ENCODE measurements around the gene PLD6.

The PLD6 gene

DNA sequence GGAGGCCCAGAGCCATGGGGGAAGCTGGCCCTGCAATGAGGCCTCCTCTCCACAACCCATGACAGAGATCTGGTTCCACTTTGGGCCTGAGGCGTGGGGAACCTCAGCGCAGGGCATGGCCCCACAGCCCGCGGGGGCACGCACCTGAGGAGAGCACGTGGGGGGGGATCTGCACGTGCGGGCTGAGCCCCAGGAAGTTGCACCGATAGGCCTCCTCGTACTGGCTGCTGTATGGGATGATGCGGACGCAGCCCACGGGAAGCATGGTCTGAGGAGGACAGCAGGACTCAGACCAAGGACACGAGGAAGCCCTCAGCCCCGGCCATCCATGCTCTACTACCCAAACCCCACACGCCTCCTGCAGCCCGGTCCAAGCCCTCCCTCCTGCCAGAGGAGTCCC, 10.1 kb upstream of the PLD6 start:
- DNase-seq (ENCODE audit: extremely low read depth, low read depth) = no peak
- TF ChIP-seq, protein P1, sequence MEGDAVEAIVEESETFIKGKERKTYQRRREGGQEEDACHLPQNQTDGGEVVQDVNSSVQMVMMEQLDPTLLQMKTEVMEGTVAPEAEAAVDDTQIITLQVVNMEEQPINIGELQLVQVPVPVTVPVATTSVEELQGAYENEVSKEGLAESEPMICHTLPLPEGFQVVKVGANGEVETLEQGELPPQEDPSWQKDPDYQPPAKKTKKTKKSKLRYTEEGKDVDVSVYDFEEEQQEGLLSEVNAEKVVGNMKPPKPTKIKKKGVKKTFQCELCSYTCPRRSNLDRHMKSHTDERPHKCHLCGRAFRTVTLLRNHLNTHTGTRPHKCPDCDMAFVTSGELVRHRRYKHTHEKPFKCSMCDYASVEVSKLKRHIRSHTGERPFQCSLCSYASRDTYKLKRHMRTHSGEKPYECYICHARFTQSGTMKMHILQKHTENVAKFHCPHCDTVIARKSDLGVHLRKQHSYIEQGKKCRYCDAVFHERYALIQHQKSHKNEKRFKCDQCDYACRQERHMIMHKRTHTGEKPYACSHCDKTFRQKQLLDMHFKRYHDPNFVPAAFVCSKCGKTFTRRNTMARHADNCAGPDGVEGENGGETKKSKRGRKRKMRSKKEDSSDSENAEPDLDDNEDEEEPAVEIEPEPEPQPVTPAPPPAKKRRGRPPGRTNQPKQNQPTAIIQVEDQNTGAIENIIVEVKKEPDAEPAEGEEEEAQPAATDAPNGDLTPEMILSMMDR (IDR thresholded peaks at IDR 0.05; ENCODE audit: low read depth, low read length) = no peak

DNA sequence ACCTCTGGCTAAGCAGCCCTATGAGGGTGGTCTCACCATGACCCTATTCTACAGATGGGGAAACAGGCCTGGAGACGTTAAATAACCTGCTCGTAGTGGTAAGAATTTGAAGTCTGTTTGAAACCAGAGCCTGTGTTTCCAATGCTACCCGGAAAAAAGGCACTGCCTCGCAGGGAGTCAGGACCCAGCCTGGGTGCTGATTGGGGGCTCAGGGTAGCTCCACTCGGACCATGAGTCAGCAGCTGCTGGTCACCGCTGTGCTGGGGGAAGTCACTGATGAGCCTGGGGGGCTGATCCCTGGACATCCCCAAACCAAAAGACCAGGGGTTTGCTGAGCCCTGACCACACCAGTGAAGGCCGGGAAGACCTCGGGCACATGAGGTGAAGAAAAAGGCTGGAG, 9.4 kb upstream of the PLD6 start:
- DNase-seq (ENCODE audit: extremely low read depth, low read depth) = no peak
- TF ChIP-seq, protein P1 (IDR thresholded peaks at IDR 0.05; ENCODE audit: low read depth, low read length) = no peak

DNA sequence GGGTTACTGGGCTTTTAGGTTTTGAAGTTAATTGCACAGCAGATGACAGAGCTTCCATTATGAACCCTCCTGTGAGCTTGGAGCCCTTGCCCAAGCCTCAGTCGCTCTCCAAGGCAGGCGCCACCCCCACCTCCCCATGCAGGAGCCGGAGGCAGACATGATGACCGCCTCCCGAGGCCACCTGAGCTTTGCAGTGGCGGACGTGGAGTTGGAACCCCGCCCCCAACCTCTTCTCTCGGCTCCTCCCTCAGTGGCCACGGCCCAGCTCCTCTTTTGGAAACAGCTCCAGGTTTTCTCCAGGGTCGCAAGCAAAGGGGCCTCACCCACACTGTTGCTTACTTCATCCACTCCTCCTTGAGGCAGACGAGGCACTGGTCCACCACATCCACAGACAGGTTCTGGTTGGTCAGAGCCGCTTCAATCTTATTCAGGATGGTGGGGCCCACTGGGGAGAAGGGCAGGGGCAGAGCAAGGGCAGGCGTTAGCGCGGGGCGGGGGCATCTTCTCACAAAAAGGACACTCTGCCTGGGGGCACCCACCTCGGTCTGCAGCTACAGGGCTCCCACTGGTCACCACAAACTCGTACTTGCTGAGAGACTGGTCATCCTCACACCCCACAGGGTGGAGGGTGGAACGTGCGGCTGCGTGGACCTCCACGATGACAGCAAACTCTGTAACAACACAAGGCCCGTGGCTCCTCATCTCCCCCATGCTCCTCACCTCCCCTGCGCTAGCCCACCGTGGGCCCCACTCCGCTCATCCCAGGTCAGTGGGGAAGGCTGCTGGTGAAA, 8.7 kb upstream of the PLD6 start:
- DNase-seq (ENCODE audit: extremely low read depth, low read depth) = no peak
- TF ChIP-seq, protein P1 (IDR thresholded peaks at IDR 0.05; ENCODE audit: low read depth, low read length) = no peak

DNA sequence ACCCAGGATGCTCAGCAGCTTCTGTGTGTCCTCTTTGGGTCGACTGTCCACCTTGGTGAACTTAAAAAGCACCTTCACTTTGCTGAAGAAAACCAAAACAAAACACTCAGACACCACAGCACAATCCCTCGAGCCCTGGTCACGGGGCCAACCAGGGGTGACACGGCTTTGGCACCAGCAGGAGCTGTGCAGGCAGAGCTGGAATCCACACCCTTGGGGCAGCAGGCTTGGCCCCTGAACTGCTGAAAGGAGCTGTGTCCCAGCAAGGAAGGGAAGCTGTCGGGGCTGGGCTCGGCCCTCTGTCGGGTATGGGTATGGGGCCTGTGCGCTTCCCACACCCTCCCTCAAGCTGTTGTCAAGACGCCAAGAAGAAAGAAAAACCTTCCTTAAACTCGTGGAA, 7.6 kb upstream of the PLD6 start:
- TF ChIP-seq, protein P1 (IDR thresholded peaks at IDR 0.05; ENCODE audit: low read depth, low read length) = no peak
- DNase-seq (ENCODE audit: extremely low read depth, low read depth) = no peak

DNA sequence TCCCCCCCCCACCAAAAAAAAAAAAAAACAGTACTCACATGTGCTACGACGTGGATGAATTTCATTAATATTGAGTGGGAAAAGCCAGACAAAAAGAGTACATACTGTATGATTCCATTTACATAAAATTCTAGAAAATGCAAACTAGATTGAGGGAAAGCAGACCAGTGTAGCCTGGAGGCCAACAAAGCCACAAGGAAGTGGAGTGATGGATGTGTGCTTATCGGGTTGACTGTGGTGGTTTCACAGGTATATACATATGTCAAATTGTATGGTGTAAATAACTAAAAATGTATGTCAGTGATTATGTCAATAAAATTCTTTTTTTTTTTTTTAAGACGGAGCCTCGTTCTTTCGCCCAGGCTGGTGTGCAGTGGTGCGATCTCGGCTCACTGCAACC, 1.9 kb upstream of the PLD6 start:
- no peak for DNase-seq (ENCODE audit: extremely low read depth, low read depth)
- TF ChIP-seq, protein P1 (IDR thresholded peaks at IDR 0.05; ENCODE audit: low read depth, low read length) = no peak

DNA sequence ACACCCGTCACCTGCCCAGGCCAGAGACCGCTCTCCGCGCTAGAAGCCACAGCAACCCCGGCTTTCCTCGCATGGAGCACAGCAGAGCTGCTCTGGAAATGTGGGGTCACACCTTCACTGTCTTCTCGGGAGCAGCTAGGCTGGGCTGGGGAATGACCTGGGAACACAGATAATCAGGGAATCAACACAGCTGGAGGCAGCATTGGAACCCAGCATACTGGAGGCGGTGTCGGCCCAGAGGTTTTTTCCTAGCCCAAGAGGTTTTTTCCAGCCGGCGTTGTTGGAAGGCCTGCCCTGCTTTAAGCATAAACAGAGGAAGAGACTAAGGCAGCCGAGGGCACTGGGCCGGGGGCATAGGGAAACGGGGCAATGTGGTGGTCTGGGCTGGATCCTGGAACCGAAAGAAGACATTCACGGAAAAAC, 791 bp upstream of the PLD6 start:
- TF ChIP-seq, protein P1 (IDR thresholded peaks at IDR 0.05; ENCODE audit: low read depth, low read length) = no peak
- DNase-seq (ENCODE audit: extremely low read depth, low read depth) = no peak

DNA sequence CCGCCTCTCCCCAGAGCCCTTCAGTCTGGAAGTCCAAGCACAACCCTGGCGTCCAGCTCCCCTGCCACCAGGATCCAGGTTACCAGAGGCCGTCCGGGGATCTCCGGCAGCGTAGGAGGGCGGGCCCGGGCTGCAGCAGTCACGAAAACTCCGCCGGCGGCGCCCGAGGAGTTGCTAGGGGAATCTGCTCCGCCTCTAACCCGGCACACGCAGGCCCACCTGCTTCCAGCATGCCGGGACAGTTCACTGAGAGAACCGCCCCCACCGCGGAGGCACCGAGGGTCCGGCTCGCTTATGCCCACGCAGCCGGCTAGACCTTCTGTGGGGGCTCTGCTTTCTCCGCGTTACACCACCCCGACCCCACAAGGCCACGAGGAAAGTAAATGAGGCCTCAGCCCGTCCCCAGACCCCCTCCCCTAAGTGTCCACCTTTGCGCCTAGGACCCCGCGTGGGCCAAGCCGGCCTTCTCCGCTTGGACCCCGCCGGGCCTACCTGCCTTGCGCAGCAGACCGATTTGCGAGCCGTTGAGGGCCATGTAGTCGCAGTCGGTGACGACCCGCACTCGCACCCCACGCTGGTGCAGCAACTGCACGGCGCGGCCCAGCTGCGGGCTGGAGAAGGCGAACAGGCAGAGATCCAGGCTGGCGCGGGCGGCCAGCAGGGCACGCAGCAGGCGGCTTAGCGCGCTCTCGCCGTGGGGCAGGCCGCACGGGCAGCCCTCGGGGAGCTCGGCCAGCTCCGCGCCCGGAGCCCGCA, 587 bp downstream of the PLD6 start:
- TF ChIP-seq, protein P1 (IDR thresholded peaks at IDR 0.05; ENCODE audit: low read depth, low read length) = no peak
- no peak for DNase-seq (ENCODE audit: extremely low read depth, low read depth)
